Measurements from ENCODE around the gene GNG3.

DNA sequence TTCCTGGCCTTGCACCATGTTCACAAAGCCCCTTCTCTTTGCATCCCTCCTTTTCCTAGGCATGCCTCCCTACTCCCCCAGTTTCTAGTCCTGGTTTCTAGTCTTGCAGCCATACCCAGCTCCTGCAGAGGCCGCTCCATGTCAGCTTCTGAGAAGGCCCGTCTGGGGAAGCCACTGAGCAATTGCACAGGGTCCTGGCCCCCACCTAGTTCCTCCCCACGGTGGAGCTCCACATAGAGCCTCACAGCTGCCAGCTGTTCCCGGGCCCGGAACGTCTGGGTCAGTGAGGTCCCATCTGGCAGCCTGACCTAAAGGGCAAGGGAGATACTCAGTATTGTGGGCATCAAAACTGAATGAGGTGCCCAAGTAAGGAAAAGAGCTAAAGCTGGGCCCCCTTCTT, 30.8 kb upstream of the GNG3 start:
- TF ChIP-seq, protein P1, sequence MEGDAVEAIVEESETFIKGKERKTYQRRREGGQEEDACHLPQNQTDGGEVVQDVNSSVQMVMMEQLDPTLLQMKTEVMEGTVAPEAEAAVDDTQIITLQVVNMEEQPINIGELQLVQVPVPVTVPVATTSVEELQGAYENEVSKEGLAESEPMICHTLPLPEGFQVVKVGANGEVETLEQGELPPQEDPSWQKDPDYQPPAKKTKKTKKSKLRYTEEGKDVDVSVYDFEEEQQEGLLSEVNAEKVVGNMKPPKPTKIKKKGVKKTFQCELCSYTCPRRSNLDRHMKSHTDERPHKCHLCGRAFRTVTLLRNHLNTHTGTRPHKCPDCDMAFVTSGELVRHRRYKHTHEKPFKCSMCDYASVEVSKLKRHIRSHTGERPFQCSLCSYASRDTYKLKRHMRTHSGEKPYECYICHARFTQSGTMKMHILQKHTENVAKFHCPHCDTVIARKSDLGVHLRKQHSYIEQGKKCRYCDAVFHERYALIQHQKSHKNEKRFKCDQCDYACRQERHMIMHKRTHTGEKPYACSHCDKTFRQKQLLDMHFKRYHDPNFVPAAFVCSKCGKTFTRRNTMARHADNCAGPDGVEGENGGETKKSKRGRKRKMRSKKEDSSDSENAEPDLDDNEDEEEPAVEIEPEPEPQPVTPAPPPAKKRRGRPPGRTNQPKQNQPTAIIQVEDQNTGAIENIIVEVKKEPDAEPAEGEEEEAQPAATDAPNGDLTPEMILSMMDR (IDR thresholded peaks at IDR 0.05): no peak
- no peak for TF ChIP-seq POLR2A (IDR thresholded peaks at IDR 0.05)

Data from uterus (tissue), 2 donors.